ENCODE measurements around the gene SPRN.

The SPRN gene

GRCh38 chr10:133458021-133458709, 33.7 kb upstream of the SPRN start:
- Histone ChIP-seq H3K36me3 (no peaks in the 10 kb centered on the region), H3K4me1 (ENCODE audit: control insufficient read depth in 1 of 2, insufficient read depth in 1 of 2, low read depth in 1 of 2, low read length in 1 of 2) (no peaks in the 10 kb centered on the region), H3K9me3 (no peaks in the 10 kb centered on the region), H3K4me3 (ENCODE audit: low read depth in 1 of 2, low read length in 1 of 2) (no peak overlapping the region), H3K27ac (no peak overlapping the region), H3K27me3 (no peaks in the 10 kb centered on the region)
- TF ChIP-seq, protein P1, sequence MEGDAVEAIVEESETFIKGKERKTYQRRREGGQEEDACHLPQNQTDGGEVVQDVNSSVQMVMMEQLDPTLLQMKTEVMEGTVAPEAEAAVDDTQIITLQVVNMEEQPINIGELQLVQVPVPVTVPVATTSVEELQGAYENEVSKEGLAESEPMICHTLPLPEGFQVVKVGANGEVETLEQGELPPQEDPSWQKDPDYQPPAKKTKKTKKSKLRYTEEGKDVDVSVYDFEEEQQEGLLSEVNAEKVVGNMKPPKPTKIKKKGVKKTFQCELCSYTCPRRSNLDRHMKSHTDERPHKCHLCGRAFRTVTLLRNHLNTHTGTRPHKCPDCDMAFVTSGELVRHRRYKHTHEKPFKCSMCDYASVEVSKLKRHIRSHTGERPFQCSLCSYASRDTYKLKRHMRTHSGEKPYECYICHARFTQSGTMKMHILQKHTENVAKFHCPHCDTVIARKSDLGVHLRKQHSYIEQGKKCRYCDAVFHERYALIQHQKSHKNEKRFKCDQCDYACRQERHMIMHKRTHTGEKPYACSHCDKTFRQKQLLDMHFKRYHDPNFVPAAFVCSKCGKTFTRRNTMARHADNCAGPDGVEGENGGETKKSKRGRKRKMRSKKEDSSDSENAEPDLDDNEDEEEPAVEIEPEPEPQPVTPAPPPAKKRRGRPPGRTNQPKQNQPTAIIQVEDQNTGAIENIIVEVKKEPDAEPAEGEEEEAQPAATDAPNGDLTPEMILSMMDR (IDR thresholded peaks at IDR 0.05) = no peak

DNA sequence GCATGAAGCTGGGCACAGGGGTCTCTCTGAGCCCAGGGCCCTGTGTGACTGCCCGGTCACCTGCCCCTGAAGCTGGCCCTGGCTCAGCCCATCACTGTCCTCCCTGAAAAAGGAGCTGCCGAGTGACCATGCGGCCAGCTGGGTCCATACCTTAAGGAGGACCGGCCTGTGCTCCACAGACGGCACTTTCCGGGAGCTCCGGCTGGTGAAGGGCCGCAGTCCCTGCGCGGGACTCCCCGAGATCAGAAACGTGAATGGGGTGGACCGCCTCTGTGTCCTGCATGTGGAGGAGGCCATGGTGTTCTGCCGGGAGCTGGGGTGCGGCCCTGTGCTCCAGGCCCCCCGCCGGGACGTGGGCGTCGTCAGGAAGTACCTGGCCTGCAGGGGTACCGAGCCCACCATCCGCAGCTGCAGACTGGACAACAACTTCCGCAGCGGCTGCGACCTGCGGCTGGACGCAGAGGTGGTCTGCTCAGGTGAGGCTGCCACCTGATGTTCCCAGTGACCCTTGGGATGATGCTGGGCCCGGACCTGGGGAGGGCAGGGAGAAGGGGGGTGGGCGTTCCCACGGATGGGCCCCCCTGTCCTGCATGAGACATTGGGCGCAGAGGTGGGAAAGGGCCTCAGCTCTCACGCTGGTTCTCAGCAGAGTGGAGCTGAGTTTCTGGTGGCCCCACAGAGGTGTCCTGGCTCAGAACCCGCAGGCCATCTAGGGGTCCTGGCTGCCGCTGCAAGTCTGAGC, 32.8 kb upstream of the SPRN start:
- no peaks in the 10 kb centered on the region for H3K4me1 ChIP-seq (ENCODE audit: control insufficient read depth in 1 of 2, insufficient read depth in 1 of 2, low read depth in 1 of 2, low read length in 1 of 2)
- TF ChIP-seq, protein P1 (IDR thresholded peaks at IDR 0.05) = no peak
- no peak overlapping the region for H3K27ac ChIP-seq
- H3K9me3 ChIP-seq = no peaks in the 10 kb centered on the region
- no peaks in the 10 kb centered on the region for H3K36me3 ChIP-seq
- H3K27me3 ChIP-seq = no peaks in the 10 kb centered on the region
- H3K4me3 ChIP-seq (ENCODE audit: low read depth in 1 of 2, low read length in 1 of 2) = no peak overlapping the region

DNA sequence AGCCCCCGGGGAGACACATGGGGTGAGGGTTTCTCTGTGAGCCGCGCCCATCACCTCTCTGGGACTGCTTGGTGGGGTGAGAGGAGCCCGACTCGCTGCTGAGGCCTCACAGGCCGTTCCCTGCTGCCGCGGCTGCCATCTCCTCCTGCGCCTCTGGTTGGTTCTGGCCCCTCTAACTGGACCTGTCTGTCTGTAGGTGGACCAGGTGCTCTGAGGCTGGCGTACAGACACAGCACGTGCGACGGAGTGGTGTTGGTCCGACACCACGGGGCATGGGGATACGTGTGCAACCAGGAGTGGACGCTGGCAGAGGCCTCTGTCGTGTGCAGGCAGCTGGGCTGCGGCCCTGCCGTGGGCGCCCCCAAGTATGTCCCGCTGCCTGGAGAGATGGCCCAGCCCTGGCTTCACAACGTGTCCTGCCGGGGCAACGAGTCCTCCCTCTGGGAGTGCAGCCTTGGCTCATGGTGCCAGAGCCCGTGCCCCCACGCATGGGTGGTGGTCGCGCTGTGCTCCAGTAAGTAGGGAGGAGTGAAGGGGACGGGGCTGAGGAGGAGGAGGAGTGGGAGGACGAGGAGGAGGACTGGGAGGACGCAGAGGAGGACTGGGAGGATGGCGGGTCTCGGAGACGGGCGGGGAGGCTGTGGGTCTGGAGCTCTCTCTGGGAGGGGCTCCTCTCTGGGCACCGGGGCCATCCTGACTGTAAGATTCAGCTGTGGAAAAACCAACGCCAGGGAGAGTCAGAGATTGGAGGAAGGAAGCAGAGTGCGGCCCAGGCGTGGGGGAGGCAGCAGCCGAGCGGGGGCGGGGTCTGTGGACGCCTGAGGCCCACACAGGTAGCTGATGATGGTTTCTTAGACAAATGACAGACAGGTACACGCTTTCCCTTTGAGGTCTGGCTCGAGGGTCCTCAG, 31.9 kb upstream of the SPRN start:
- H3K9me3 ChIP-seq = no peaks in the 10 kb centered on the region
- no peaks in the 10 kb centered on the region for H3K4me1 ChIP-seq (ENCODE audit: control insufficient read depth in 1 of 2, insufficient read depth in 1 of 2, low read depth in 1 of 2, low read length in 1 of 2)
- no peak overlapping the region for H3K4me3 ChIP-seq (ENCODE audit: low read depth in 1 of 2, low read length in 1 of 2)
- H3K27ac ChIP-seq = no peak overlapping the region
- no peaks in the 10 kb centered on the region for H3K27me3 ChIP-seq
- no peaks in the 10 kb centered on the region for H3K36me3 ChIP-seq
- TF ChIP-seq, protein P1 (IDR thresholded peaks at IDR 0.05) = no peak

- no peak overlapping the region for H3K27ac ChIP-seq
- no peaks in the 10 kb centered on the region for H3K27me3 ChIP-seq
- no peaks in the 10 kb centered on the region for H3K36me3 ChIP-seq
- H3K4me1 ChIP-seq (ENCODE audit: control insufficient read depth in 1 of 2, insufficient read depth in 1 of 2, low read depth in 1 of 2, low read length in 1 of 2) = no peaks in the 10 kb centered on the region
- TF ChIP-seq, protein P1 (IDR thresholded peaks at IDR 0.05) = no peak
- no peak overlapping the region for H3K4me3 ChIP-seq (ENCODE audit: low read depth in 1 of 2, low read length in 1 of 2)
- no peaks in the 10 kb centered on the region for H3K9me3 ChIP-seq
These were observed 31.2 kb upstream of the SPRN start for GRCh38 chr10:133455611-133456031.

- Histone ChIP-seq H3K4me1 (ENCODE audit: control insufficient read depth in 1 of 2, insufficient read depth in 1 of 2, low read depth in 1 of 2, low read length in 1 of 2) (no peaks in the 10 kb centered on the region), H3K9me3 (no peaks in the 10 kb centered on the region), H3K27me3 (no peaks in the 10 kb centered on the region), H3K36me3 (no peaks in the 10 kb centered on the region), H3K27ac (no peak overlapping the region), H3K4me3 (ENCODE audit: low read depth in 1 of 2, low read length in 1 of 2) (no peak overlapping the region)
- TF ChIP-seq, protein P1 (IDR thresholded peaks at IDR 0.05) = no peak
These were observed 30.8 kb upstream of the SPRN start for GRCh38 chr10:133455196-133455595.
